OCI-LY7 (cell line): ENCODE results near the gene LSAMP. TPM values are rescaled to one million over a fixed set of nuclear protein-coding genes. Genes with fewer than 3 reads are reported as not detected.

Experiments
- BruUV-seq: library from RNA; stranded (reverse); fragments of 400-500 nt; replicated peaks from 2 replicates; lab custom pipeline; 2021; lab: Mats Ljungman, UMichigan
- CTCF ChIA-PET: fragments of 300-600 bp; sonication (Branson Sonifier 250); formaldehyde crosslinking; loops from one replicate; lab custom pipeline; 2022; ENCODE audit warnings: antibody characterized with exemption; ENCODE audit not compliant: unreplicated experiment; lab: Charles Lee
- POLR2A ChIA-PET: fragments of 300-600 bp; sonication (Branson Sonifier 250); formaldehyde crosslinking; loops from one replicate; lab custom pipeline; 2022; ENCODE audit warnings: antibody characterized with exemption; lab: Charles Lee
- DNase-seq: peaks from one replicate; pipeline ENCODE4 v3.0.0-alpha.2; 2015; ENCODE audit warnings: low spot score
- H2AFZ ChIP-seq: fragments of 200-600 bp; sonication (generic), shearing (Covaris generic); 2 replicates; pipeline ENCODE4 v1.6.1; 2014; ENCODE audit warnings: mild to moderate bottlenecking, antibody characterized with exemption, low read length, moderate library complexity
- H3K27ac ChIP-seq: fragments of 200-600 bp; sonication (generic); 2 replicates; pipeline ENCODE4 v1.5.1; 2014; ENCODE audit warnings: mixed run types, low read depth, mild to moderate bottlenecking, moderate library complexity, low read length, inconsistent platforms; ENCODE audit not compliant: poor library complexity, severe bottlenecking
- H3K36me3 ChIP-seq: fragments of 200-600 bp; sonication (generic); 2 replicates; pipeline ENCODE4 v1.6.1; 2014; ENCODE audit warnings: mild to moderate bottlenecking, antibody characterized with exemption, low read length, moderate library complexity, mixed read lengths; ENCODE audit not compliant: insufficient read depth
- H3K4me1 ChIP-seq: fragments of 200-600 bp; sonication (generic); 2 replicates; pipeline ENCODE4 v1.5.1; 2014; ENCODE audit warnings: mild to moderate bottlenecking, low read length; ENCODE audit not compliant: insufficient read depth, poor library complexity, severe bottlenecking
- H3K4me2 ChIP-seq: fragments of 200-600 bp; sonication (generic); 2 replicates; pipeline ENCODE4 v1.6.1; 2014; ENCODE audit warnings: mild to moderate bottlenecking, low read length
- H3K4me3 ChIP-seq: fragments of 200-600 bp; sonication (generic); 2 replicates; pipeline ENCODE4 v1.5.1; 2014; ENCODE audit warnings: mild to moderate bottlenecking, low read depth, low read length; ENCODE audit not compliant: poor library complexity, severe bottlenecking
- H3K79me2 ChIP-seq: fragments of 200-600 bp; sonication (generic); 2 replicates; pipeline ENCODE4 v1.6.1; 2016; ENCODE audit warnings: low read depth, mild to moderate bottlenecking, low read length, moderate library complexity, mixed read lengths; ENCODE audit not compliant: insufficient read depth
- H3K9me2 ChIP-seq: fragments of 200-600 bp; sonication (generic); 2 replicates; pipeline ENCODE4 v1.6.1; 2016; ENCODE audit warnings: mild to moderate bottlenecking, low read length, mixed read lengths; ENCODE audit not compliant: insufficient read depth
- H3K9me3 ChIP-seq: fragments of 200-600 bp; sonication (generic); 2 replicates; pipeline ENCODE4 v1.6.1; 2014; ENCODE audit warnings: mild to moderate bottlenecking, mixed run types, low read length, mixed read lengths
- H4K20me1 ChIP-seq: fragments of 200-600 bp; sonication (generic); 2 replicates; pipeline ENCODE4 v1.6.1; 2014; ENCODE audit warnings: mild to moderate bottlenecking, antibody characterized with exemption, low read length, moderate library complexity, mixed read lengths; ENCODE audit not compliant: insufficient read depth
- EZH2phosphoT487 ChIP-seq: fragments of 200-600 bp; sonication (generic); IDR thresholded peaks from 2 replicates; pipeline ENCODE4 v1.6.1; 2018; ENCODE audit warnings: low read depth, borderline replicate concordance, mild to moderate bottlenecking, mixed run types, antibody characterized with exemption, low read length, moderate library complexity, mixed read lengths
- intact Hi-C: fragments of 100-400 bp; cut with micrococcal nuclease; formaldehyde crosslinking; loops from one replicate; pipeline ENCODE4 v1.10.0; 2022; ENCODE audit not compliant: unreplicated experiment
- total RNA-seq, 2 experiments: library from RNA; depleted of rRNA in 1 of 2; stranded (reverse); fragments of >200 nt in 1 of 2; shearing (Covaris generic) in 1 of 2; gene quantifications; 2 replicates each; pipeline ENCODE4 v1.2.3, GENCODE V29; 2014 to 2022
- TF ChIP-seq, protein P1 (sequence below): fragments of 200-600 bp; sonication (generic); conservative IDR thresholded peaks from 2 replicates; pipeline ENCODE4 v1.5.1; 2014; ENCODE audit warnings: mild to moderate bottlenecking, antibody characterized with exemption, low read length, moderate library complexity, mixed read lengths

The LSAMP gene
- total RNA-seq, 2 experiments from 2014 or later: 1.4 TPM; not detected in 1

DNA sequence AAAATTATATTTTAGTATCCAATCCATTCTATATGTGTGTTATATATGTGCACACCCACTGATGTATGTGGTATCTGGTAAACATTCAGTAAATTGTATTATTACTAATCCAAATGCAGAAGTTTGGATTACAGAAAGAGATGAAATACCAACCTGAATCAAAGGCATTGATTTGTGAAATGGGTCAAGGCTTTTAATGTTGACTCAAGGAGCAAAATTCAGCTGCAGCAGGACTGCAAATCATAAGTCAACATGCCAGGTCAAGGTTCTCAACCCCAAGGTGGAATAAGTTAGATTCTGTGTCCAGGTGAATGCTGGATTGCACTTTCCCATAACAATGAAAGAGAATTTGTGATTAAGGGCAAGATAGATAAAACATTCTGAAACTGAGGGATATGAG lies 631.3 kb downstream of the LSAMP start:
- POLR2A ChIA-PET: no interaction called here
- no TSS peak for BruUV-seq
- Histone ChIP-seq H4K20me1 (no peaks in the 10 kb centered on the region), H3K4me3 (no peak overlapping the region), H3K9me2 (no peaks in the 10 kb centered on the region), H3K9me3 (no peaks in the 10 kb centered on the region), H3K36me3 (no peaks in the 10 kb centered on the region), H3K79me2 (no peaks in the 10 kb centered on the region), H3K4me2 (no peak overlapping the region), H3K4me1 (no peaks in the 10 kb centered on the region), H2AFZ (no peak overlapping the region), H3K27ac (no peak overlapping the region)
- CTCF ChIA-PET: no interaction called here
- no peak for DNase-seq
- TF ChIP-seq, protein P1, sequence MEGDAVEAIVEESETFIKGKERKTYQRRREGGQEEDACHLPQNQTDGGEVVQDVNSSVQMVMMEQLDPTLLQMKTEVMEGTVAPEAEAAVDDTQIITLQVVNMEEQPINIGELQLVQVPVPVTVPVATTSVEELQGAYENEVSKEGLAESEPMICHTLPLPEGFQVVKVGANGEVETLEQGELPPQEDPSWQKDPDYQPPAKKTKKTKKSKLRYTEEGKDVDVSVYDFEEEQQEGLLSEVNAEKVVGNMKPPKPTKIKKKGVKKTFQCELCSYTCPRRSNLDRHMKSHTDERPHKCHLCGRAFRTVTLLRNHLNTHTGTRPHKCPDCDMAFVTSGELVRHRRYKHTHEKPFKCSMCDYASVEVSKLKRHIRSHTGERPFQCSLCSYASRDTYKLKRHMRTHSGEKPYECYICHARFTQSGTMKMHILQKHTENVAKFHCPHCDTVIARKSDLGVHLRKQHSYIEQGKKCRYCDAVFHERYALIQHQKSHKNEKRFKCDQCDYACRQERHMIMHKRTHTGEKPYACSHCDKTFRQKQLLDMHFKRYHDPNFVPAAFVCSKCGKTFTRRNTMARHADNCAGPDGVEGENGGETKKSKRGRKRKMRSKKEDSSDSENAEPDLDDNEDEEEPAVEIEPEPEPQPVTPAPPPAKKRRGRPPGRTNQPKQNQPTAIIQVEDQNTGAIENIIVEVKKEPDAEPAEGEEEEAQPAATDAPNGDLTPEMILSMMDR: no peak
- no peak for TF ChIP-seq EZH2phosphoT487
- intact Hi-C loops: loop anchor here (10.0 kb wide), 1 partner anchor 599 kb away; no protein-coding TSS in a partner anchor

DNA sequence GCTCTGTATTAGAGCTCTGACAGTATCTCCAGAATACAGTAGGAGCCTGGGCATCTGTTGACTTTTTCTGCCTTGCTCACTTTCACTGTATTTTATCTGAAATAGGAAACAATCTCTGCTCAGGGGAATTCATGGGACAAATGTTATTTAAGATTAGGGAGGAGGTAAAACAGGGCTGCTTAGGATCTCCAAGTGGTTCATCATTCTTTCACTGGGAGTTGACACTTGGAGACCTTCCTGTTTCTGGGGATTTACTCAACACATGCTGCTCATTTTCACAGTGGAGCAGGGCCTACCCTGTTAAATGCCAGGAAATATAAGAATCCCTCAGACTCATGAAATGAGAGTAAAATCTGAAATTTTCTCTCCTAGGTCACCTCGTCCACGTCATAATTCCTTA lies 636.5 kb downstream of the LSAMP start:
- no peaks in the 10 kb centered on the region for H3K36me3 ChIP-seq
- TF ChIP-seq, protein P1: no peak
- no peak for TF ChIP-seq EZH2phosphoT487
- no peak overlapping the region for H3K27ac ChIP-seq
- CTCF ChIA-PET: no interaction called here
- no peaks in the 10 kb centered on the region for H3K9me2 ChIP-seq
- H4K20me1 ChIP-seq: no peaks in the 10 kb centered on the region
- no peak overlapping the region for H2AFZ ChIP-seq
- no peaks in the 10 kb centered on the region for H3K9me3 ChIP-seq
- intact Hi-C loops: no loop called here
- no TSS peak for BruUV-seq
- H3K79me2 ChIP-seq: no peaks in the 10 kb centered on the region
- DNase-seq: no peak
- H3K4me2 ChIP-seq: no peak overlapping the region
- H3K4me1 ChIP-seq: no peaks in the 10 kb centered on the region
- POLR2A ChIA-PET: no interaction called here
- H3K4me3 ChIP-seq: no peak overlapping the region

DNA sequence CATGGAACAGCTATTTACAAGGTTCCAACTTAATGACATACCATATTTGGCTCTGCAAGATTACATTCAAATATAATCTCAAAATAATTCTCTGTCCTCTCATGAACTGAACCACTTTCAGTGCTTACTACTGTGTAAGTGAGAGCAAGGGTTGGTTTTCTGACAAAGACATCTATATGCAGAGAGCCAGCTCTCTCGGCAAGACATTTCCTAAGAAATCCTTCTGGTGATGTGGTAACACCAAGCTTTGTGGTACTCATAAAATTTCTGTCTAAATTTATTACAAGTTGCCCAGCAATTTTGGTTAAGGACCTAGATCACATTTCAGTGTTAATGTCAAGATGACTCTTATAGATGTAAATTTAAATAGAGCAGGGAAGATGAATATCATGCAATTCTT lies 637.0 kb downstream of the LSAMP start:
- no peaks in the 10 kb centered on the region for H3K9me3 ChIP-seq
- no peak for DNase-seq
- H4K20me1 ChIP-seq: no peaks in the 10 kb centered on the region
- H3K4me1 ChIP-seq: no peaks in the 10 kb centered on the region
- H3K9me2 ChIP-seq: no peaks in the 10 kb centered on the region
- CTCF ChIA-PET: no interaction called here
- intact Hi-C loops: no loop called here
- H3K4me3 ChIP-seq: no peak overlapping the region
- no peak overlapping the region for H2AFZ ChIP-seq
- no TSS peak for BruUV-seq
- no peaks in the 10 kb centered on the region for H3K79me2 ChIP-seq
- no peak for TF ChIP-seq EZH2phosphoT487
- TF ChIP-seq, protein P1: no peak
- H3K36me3 ChIP-seq: no peaks in the 10 kb centered on the region
- H3K4me2 ChIP-seq: no peak overlapping the region
- POLR2A ChIA-PET: no interaction called here
- H3K27ac ChIP-seq: no peak overlapping the region
